HEK293 (cell line): ENCODE results near the gene HSD17B12.

Source experiments
- SCRT2 ChIP-seq: fragments of 450-650 bp; formaldehyde crosslinking; IDR thresholded peaks from 2 replicates; pipeline ENCODE4 v1.5.1; 2016; ENCODE audit warnings: missing biosample characterization, missing genetic modification characterization
- SETDB1 ChIP-seq: IDR thresholded peaks from one replicate; pipeline ENCODE4 v1.6.1; 2017; ENCODE audit warnings: mild to moderate bottlenecking, low read length, moderate library complexity, mixed read lengths; ENCODE audit not compliant: insufficient read length
- SP2 ChIP-seq: fragments of 450-650 bp; formaldehyde crosslinking; IDR thresholded peaks from 2 replicates; pipeline ENCODE4 v1.5.1; 2016; ENCODE audit warnings: missing biosample characterization, missing genetic modification characterization
- SP3 ChIP-seq: fragments of 450-650 bp; formaldehyde crosslinking; IDR thresholded peaks from 2 replicates; pipeline ENCODE4 v1.5.1; 2016; ENCODE audit warnings: missing biosample characterization, missing genetic modification characterization
- WT1 ChIP-seq: fragments of 450-650 bp; formaldehyde crosslinking; IDR thresholded peaks from 2 replicates; pipeline ENCODE4 v1.5.1; 2016; ENCODE audit warnings: missing biosample characterization, missing genetic modification characterization
- ZBTB7A ChIP-seq: fragments of 450-650 bp; formaldehyde crosslinking; IDR thresholded peaks from 2 replicates; pipeline ENCODE4 v1.5.1; 2016; ENCODE audit warnings: low read depth, missing biosample characterization, missing genetic modification characterization
- ZFHX2 ChIP-seq: fragments of 450-650 bp; formaldehyde crosslinking; conservative IDR thresholded peaks from 2 replicates; pipeline ENCODE4 v1.5.1; 2016; ENCODE audit warnings: missing biosample characterization, missing genetic modification characterization
- ZNF133 ChIP-seq: fragments of 450-650 bp; formaldehyde crosslinking; IDR thresholded peaks from 2 replicates; pipeline ENCODE4 v1.5.1; 2016; ENCODE audit warnings: missing biosample characterization, missing genetic modification characterization
- ZNF23 ChIP-seq: fragments of 450-650 bp; formaldehyde crosslinking; IDR thresholded peaks from 2 replicates; pipeline ENCODE4 v1.5.1; 2016; ENCODE audit warnings: missing biosample characterization, missing genetic modification characterization, borderline replicate concordance
- ZNF660 ChIP-seq: fragments of 450-650 bp; IDR thresholded peaks from 2 replicates; pipeline ENCODE4 v1.5.1; 2018; ENCODE audit warnings: missing biosample characterization, mild to moderate bottlenecking, missing genetic modification characterization
- ZSCAN16 ChIP-seq: fragments of 450-650 bp; formaldehyde crosslinking; IDR thresholded peaks from 2 replicates; pipeline ENCODE4 v1.5.1; 2016; ENCODE audit warnings: missing biosample characterization, missing genetic modification characterization
- TF ChIP-seq, protein P1 (sequence below): fragments of 450-650 bp; formaldehyde crosslinking; IDR thresholded peaks from 2 replicates; pipeline ENCODE4 v1.5.1; 2016; ENCODE audit warnings: missing biosample characterization, missing genetic modification characterization
- TF ChIP-seq, protein P2 (sequence below): fragments of 450-650 bp; formaldehyde crosslinking; IDR thresholded peaks from 2 replicates; pipeline ENCODE4 v1.5.1; 2016; ENCODE audit warnings: missing biosample characterization, missing genetic modification characterization
- TF ChIP-seq, protein P3 (sequence below): fragments of 450-650 bp; formaldehyde crosslinking; IDR thresholded peaks from 2 replicates; pipeline ENCODE4 v1.5.1; 2016; ENCODE audit warnings: missing biosample characterization, missing genetic modification characterization

DNA sequence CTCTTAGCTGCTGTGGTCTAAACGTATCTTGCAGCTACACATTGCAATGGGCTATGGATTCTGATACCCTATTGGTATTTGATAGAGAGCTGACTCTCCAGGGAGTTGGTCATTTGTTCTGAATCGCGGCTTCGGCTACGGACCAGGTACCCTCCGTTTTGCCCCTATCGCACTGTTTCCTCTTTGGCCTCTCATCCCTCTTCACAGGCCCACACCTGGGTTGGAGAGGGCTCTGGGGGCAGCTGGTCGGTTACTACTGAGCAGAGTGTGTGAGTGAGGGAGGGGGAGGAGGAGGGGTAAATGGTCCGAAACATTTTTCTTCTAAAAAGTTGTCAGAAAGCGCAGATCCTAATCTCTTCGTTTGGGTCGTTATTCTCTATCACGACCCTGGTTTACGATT, 48.8 kb upstream of the HSD17B12 start:
- TF ChIP-seq SP3 (tag by site-specific recombination) (no peak), ZNF660 (tag by site-specific recombination) (no peak), SCRT2 (tag by site-specific recombination) (no peak), ZFHX2 (tag by site-specific recombination) (no peak), ZNF133 (tag by site-specific recombination) (no peak), SP2 (no peak), ZSCAN16 (tag by site-specific recombination) (no peak), WT1 (tag by site-specific recombination) (no peak), SETDB1 (no peak), ZBTB7A (no peak), ZNF23 (tag by site-specific recombination) (no peak)
- TF ChIP-seq, protein P1, sequence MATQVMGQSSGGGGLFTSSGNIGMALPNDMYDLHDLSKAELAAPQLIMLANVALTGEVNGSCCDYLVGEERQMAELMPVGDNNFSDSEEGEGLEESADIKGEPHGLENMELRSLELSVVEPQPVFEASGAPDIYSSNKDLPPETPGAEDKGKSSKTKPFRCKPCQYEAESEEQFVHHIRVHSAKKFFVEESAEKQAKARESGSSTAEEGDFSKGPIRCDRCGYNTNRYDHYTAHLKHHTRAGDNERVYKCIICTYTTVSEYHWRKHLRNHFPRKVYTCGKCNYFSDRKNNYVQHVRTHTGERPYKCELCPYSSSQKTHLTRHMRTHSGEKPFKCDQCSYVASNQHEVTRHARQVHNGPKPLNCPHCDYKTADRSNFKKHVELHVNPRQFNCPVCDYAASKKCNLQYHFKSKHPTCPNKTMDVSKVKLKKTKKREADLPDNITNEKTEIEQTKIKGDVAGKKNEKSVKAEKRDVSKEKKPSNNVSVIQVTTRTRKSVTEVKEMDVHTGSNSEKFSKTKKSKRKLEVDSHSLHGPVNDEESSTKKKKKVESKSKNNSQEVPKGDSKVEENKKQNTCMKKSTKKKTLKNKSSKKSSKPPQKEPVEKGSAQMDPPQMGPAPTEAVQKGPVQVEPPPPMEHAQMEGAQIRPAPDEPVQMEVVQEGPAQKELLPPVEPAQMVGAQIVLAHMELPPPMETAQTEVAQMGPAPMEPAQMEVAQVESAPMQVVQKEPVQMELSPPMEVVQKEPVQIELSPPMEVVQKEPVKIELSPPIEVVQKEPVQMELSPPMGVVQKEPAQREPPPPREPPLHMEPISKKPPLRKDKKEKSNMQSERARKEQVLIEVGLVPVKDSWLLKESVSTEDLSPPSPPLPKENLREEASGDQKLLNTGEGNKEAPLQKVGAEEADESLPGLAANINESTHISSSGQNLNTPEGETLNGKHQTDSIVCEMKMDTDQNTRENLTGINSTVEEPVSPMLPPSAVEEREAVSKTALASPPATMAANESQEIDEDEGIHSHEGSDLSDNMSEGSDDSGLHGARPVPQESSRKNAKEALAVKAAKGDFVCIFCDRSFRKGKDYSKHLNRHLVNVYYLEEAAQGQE: no peak
- TF ChIP-seq, protein P2, sequence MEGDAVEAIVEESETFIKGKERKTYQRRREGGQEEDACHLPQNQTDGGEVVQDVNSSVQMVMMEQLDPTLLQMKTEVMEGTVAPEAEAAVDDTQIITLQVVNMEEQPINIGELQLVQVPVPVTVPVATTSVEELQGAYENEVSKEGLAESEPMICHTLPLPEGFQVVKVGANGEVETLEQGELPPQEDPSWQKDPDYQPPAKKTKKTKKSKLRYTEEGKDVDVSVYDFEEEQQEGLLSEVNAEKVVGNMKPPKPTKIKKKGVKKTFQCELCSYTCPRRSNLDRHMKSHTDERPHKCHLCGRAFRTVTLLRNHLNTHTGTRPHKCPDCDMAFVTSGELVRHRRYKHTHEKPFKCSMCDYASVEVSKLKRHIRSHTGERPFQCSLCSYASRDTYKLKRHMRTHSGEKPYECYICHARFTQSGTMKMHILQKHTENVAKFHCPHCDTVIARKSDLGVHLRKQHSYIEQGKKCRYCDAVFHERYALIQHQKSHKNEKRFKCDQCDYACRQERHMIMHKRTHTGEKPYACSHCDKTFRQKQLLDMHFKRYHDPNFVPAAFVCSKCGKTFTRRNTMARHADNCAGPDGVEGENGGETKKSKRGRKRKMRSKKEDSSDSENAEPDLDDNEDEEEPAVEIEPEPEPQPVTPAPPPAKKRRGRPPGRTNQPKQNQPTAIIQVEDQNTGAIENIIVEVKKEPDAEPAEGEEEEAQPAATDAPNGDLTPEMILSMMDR (tag by site-specific recombination): no peak
- TF ChIP-seq, protein P3, sequence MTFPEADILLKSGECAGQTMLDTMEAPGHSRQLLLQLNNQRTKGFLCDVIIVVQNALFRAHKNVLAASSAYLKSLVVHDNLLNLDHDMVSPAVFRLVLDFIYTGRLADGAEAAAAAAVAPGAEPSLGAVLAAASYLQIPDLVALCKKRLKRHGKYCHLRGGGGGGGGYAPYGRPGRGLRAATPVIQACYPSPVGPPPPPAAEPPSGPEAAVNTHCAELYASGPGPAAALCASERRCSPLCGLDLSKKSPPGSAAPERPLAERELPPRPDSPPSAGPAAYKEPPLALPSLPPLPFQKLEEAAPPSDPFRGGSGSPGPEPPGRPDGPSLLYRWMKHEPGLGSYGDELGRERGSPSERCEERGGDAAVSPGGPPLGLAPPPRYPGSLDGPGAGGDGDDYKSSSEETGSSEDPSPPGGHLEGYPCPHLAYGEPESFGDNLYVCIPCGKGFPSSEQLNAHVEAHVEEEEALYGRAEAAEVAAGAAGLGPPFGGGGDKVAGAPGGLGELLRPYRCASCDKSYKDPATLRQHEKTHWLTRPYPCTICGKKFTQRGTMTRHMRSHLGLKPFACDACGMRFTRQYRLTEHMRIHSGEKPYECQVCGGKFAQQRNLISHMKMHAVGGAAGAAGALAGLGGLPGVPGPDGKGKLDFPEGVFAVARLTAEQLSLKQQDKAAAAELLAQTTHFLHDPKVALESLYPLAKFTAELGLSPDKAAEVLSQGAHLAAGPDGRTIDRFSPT (tag by site-specific recombination): no peak
